Measurements from ENCODE around the gene MVB12A.

GRCh38 chr19:17391371-17392151 is 28.3 kb upstream of the MVB12A start:
- TF ChIP-seq, protein P1, sequence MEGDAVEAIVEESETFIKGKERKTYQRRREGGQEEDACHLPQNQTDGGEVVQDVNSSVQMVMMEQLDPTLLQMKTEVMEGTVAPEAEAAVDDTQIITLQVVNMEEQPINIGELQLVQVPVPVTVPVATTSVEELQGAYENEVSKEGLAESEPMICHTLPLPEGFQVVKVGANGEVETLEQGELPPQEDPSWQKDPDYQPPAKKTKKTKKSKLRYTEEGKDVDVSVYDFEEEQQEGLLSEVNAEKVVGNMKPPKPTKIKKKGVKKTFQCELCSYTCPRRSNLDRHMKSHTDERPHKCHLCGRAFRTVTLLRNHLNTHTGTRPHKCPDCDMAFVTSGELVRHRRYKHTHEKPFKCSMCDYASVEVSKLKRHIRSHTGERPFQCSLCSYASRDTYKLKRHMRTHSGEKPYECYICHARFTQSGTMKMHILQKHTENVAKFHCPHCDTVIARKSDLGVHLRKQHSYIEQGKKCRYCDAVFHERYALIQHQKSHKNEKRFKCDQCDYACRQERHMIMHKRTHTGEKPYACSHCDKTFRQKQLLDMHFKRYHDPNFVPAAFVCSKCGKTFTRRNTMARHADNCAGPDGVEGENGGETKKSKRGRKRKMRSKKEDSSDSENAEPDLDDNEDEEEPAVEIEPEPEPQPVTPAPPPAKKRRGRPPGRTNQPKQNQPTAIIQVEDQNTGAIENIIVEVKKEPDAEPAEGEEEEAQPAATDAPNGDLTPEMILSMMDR (IDR thresholded peaks at IDR 0.05) = no peak
- TF ChIP-seq EP300 (IDR thresholded peaks at IDR 0.05) = no peak
